ENCODE measurements around the gene TEX29. TPM values are rescaled to one million over a fixed set of nuclear protein-coding genes. Genes with fewer than 3 reads are reported as not detected.
A peak's percentile ranks its signal among the peaks of the same experiment; 100 is the strongest.

TEX29 gene
- total RNA-seq, 4 donors from 2014 or later = not detected

DNA sequence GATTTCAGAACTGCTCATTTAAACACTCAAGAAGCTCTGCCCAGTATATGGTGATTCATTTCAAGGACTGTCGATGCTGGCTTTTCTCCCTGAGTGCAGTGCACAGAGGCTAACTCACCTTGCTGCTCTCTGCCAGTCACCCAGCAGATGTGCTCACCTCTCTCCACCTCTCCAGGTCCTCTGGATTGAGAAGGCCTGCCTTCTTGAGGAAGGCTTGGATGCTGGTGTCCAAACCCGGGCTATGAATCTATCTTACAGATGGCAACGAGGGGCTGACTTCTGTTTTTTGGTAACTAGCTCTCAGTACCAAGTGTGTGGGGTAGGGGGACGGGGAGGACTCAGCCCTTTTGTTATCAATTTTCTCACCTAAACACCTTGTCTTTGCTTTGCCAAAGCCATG is 47.6 kb downstream of the TEX29 start:
- intact Hi-C loops (cut with DNase I) = no loop called here
- 92 to 96% methylated on average over 4 of the region's 4 CpGs for WGBS, 2 donors
- TF ChIP-seq POLR2A (IDR thresholded peaks at IDR 0.05) (no peak), CTCF (IDR thresholded peaks at IDR 0.05) (no peak)

GRCh38 chr13:111370147-111370546 is 49.7 kb downstream of the TEX29 start:
- DNase-seq = no peak
- no peaks in the 10 kb centered on the region for H3K9me3 ChIP-seq
- H3K4me3 ChIP-seq (replicated peaks in 1 of 3) = no peak overlapping the region
- WGBS, 2 donors = 88 to 92% methylated on average over 5 of the region's 5 CpGs
- H3K27me3 ChIP-seq = no peaks in the 10 kb centered on the region
- no peaks in the 10 kb centered on the region for H3K36me3 ChIP-seq
- intact Hi-C loops (cut with DNase I) = no loop called here
- no peak overlapping the region for H3K27ac ChIP-seq
- H3K4me1 ChIP-seq = no peaks in the 10 kb centered on the region
- TF ChIP-seq POLR2A (IDR thresholded peaks at IDR 0.05) (no peak), CTCF (IDR thresholded peaks at IDR 0.05) (no peak)

More for the DNA sequence above, 47.6 kb downstream of the TEX29 start:
- DNase-seq = no peak
- Histone ChIP-seq H3K4me1 (no peaks in the 10 kb centered on the region), H3K4me3 (replicated peaks in 1 of 3) (no peak overlapping the region), H3K27me3 (no peaks in the 10 kb centered on the region), H3K36me3 (no peaks in the 10 kb centered on the region), H3K27ac (no peak overlapping the region), H3K9me3 (no peaks in the 10 kb centered on the region)

- no peak overlapping the region for H3K4me3 ChIP-seq (replicated peaks in 1 of 3)
- no peak overlapping the region for H3K27ac ChIP-seq
- intact Hi-C loops (cut with DNase I) = no loop called here
- H3K4me1 ChIP-seq = no peaks in the 10 kb centered on the region
- peak; percentile 66 to 69 for DNase-seq
- H3K9me3 ChIP-seq = no peaks in the 10 kb centered on the region
- WGBS, 2 donors = 73 to 74% methylated on average over 29 of the region's 29 CpGs
- TF ChIP-seq POLR2A (IDR thresholded peaks at IDR 0.05) (no peak), CTCF (IDR thresholded peaks at IDR 0.05) (no peak)
- no peaks in the 10 kb centered on the region for H3K27me3 ChIP-seq
- no peaks in the 10 kb centered on the region for H3K36me3 ChIP-seq
These were observed 50.4 kb downstream of the TEX29 start for GRCh38 chr13:111370570-111371535.

- WGBS, 2 donors = 70 to 83% methylated on average over 7 of the region's 7 CpGs
- no peaks in the 10 kb centered on the region for H3K4me1 ChIP-seq
- TF ChIP-seq CTCF (IDR thresholded peaks at IDR 0.05) (no peak), POLR2A (IDR thresholded peaks at IDR 0.05) (no peak)
- intact Hi-C loops (cut with DNase I) = no loop called here
- no peaks in the 10 kb centered on the region for H3K36me3 ChIP-seq
- no peaks in the 10 kb centered on the region for H3K9me3 ChIP-seq
- H3K27me3 ChIP-seq = no peaks in the 10 kb centered on the region
- no peak overlapping the region for H3K27ac ChIP-seq
- DNase-seq = no peak
- no peak overlapping the region for H3K4me3 ChIP-seq (replicated peaks in 1 of 3)
These were observed 51.3 kb downstream of the TEX29 start for GRCh38 chr13:111371720-111372119.
